B cell (primary cell): ENCODE measurements around the gene ADRA1B. TPM values are rescaled to one million over a fixed set of nuclear protein-coding genes. Genes with fewer than 3 reads are reported as not detected.

Experiments
- ATAC-seq: fragments of 200-7000 bp; cut with Tn5 transposase; one replicate; pipeline ENCODE4 v1.10.0; 2021; ENCODE audit warnings: low read depth, mild to moderate bottlenecking, moderate number of reproducible peaks, moderate library complexity
- CTCF ChIA-PET: fragments of 350-600 bp; sonication (Branson Sonifier 250); formaldehyde crosslinking; loops from one replicate; lab custom pipeline; 2021; ENCODE audit warnings: antibody characterized with exemption, inconsistent platforms; lab: Charles Lee
- POLR2A ChIA-PET: fragments of 350-600 bp; sonication (Branson Sonifier 250); formaldehyde crosslinking; loops from one replicate; lab custom pipeline; 2021; ENCODE audit warnings: antibody characterized with exemption; lab: Charles Lee
- DNase-seq: peaks from one replicate; pipeline ENCODE4 v3.0.0; 2013
- H2AFZ ChIP-seq: 2 replicates; pipeline ENCODE4 v1.6.1; 2012; ENCODE audit warnings: mild to moderate bottlenecking, low read depth, low read length; ENCODE audit not compliant: insufficient read depth, poor library complexity, severe bottlenecking
- H3K27ac ChIP-seq, 2 donors: 1 replicate in 1 of 2; 2 replicates in 1 of 2; pipeline ENCODE4 v1.5.1; 2012 to 2013; ENCODE audit warnings: low read length in 2 of 2, mild to moderate bottlenecking in 2 of 2, moderate library complexity in 1 of 2
- H3K27me3 ChIP-seq, 4 experiments: fragments of 200-600 bp in 1 of 4; sonication (generic) in 1 of 4; replicated peaks in 1 of 4; 1 replicate in 2 of 4; 2 replicates in 2 of 4; pipeline versions ENCODE4 v1.6.1 to v1.7.0; 2013 to 2016; ENCODE audit warnings: low read length in 3 of 4, mild to moderate bottlenecking in 2 of 4, mixed read lengths in 1 of 4, moderate library complexity in 1 of 4; ENCODE audit not compliant: insufficient read depth in 4 of 4, control insufficient read depth in 3 of 4; ENCODE audit errors: control extremely low read depth in 1 of 4
- H3K36me3 ChIP-seq, 2 experiments: replicated peaks in 1 of 2; 1 replicate in 1 of 2; 2 replicates in 1 of 2; pipeline versions ENCODE4 v1.6.1 to v1.7.1; 2013; ENCODE audit warnings: low read length in 1 of 2; ENCODE audit not compliant: insufficient read depth in 2 of 2, control insufficient read depth in 1 of 2; ENCODE audit errors: control extremely low read depth in 1 of 2, extremely low read depth in 1 of 2
- H3K4me1 ChIP-seq, 2 donors: fragments of 200-600 bp in 1 of 2; sonication (generic) in 1 of 2; 1 replicate in 1 of 2; 2 replicates in 1 of 2; pipeline versions ENCODE4 v1.5.1 to v1.6.1; 2013 to 2017; ENCODE audit warnings: low read length in 2 of 2; ENCODE audit not compliant: control insufficient read depth in 2 of 2, insufficient read depth in 2 of 2
- H3K4me2 ChIP-seq: replicated peaks from 2 replicates; pipeline ENCODE3; 2012; ENCODE audit warnings: mild to moderate bottlenecking, low read depth, low read length; ENCODE audit not compliant: poor library complexity, severe bottlenecking
- H3K4me3 ChIP-seq, 5 experiments: fragments of 200-600 bp in 1 of 5; sonication (generic) in 1 of 5; 1 replicate in 3 of 5; 2 replicates in 2 of 5; pipeline versions ENCODE4 v1.5.1 to v1.7.0; 2011 to 2016; ENCODE audit warnings: low read length in 4 of 5, mild to moderate bottlenecking in 4 of 5, low read depth in 2 of 5, control low read depth in 1 of 5, moderate library complexity in 1 of 5; ENCODE audit not compliant: insufficient read depth in 1 of 5; ENCODE audit errors: control extremely low read depth in 1 of 5, extremely low read depth in 1 of 5
- H3K79me2 ChIP-seq: fragments of 200-600 bp; sonication (generic); one replicate; pipeline ENCODE4 v1.6.0; 2016; ENCODE audit warnings: low read length; ENCODE audit not compliant: control insufficient read depth, insufficient read depth
- H3K9ac ChIP-seq: fragments of 200-600 bp; sonication (generic); 2 replicates; pipeline ENCODE4 v1.6.1; 2017; ENCODE audit warnings: mild to moderate bottlenecking, low read length, moderate library complexity
- H3K9me3 ChIP-seq, 3 donors: one replicate each; pipeline versions ENCODE4 v1.6.1 to v1.7.1; 2013; ENCODE audit warnings: low read length in 2 of 3; ENCODE audit not compliant: control insufficient read depth in 2 of 3, insufficient read depth in 1 of 3; ENCODE audit errors: control extremely low read depth in 1 of 3
- H4K20me1 ChIP-seq: 2 replicates; pipeline ENCODE4 v1.6.0; 2012; ENCODE audit warnings: mild to moderate bottlenecking, low read length; ENCODE audit not compliant: insufficient read depth, control insufficient read depth, poor library complexity, severe bottlenecking
- H3K27ac Mint-ChIP-seq: one replicate; pipeline ENCODE4 v1.8.0; 2021; ENCODE audit warnings: mixed read lengths
- H3K27me3 Mint-ChIP-seq: one replicate; pipeline ENCODE4 v1.8.0; 2021; ENCODE audit warnings: mixed read lengths
- H3K4me1 Mint-ChIP-seq: one replicate; pipeline ENCODE4 v1.8.0; 2021; ENCODE audit warnings: mixed read lengths
- H3K4me3 Mint-ChIP-seq: one replicate; pipeline ENCODE4 v1.8.0; 2021; ENCODE audit warnings: mixed read lengths
- H3K9me3 Mint-ChIP-seq: one replicate; pipeline ENCODE4 v1.8.0; 2022; ENCODE audit warnings: mixed read lengths; ENCODE audit not compliant: insufficient read depth
- CTCF ChIP-seq: fragments of 200-600 bp; IDR thresholded peaks from one replicate; pipeline ENCODE4 v1.8.0; 2022; ENCODE audit warnings: antibody characterized with exemption, mild to moderate bottlenecking
- EZH2 ChIP-seq: IDR thresholded peaks from 2 replicates; pipeline ENCODE4 v1.6.1; 2012; ENCODE audit warnings: borderline replicate concordance, low read depth, mild to moderate bottlenecking, moderate library complexity, low read length; ENCODE audit not compliant: insufficient read depth, poor library complexity, severe bottlenecking
- WGBS: methylation state at CpG from one replicate; pipeline ENCODE4 v1.1.5; 2013; ENCODE audit warnings: missing lambda C conversion rate; ENCODE audit not compliant: insufficient coverage; 5-methylcytosine and 5-hydroxymethylcytosine counted together
- intact Hi-C: fragments of 100-400 bp; cut with micrococcal nuclease; formaldehyde crosslinking; loops from one replicate; pipeline ENCODE4 v1.10.0; 2022
- polyA plus RNA-seq: library from polyadenylated mRNA; depleted of rRNA; stranded (reverse); fragments of >200 nt; gene quantifications from 2 replicates; pipeline ENCODE4 v1.2.3, GENCODE V29; 2012
- total RNA-seq, 2 donors: library from RNA; stranded (reverse); fragments of 120-200 nt in 1 of 2; gene quantifications; 1 replicate in 1 of 2; 2 replicates in 1 of 2; pipeline versions ENCODE4 v1.2.3 to v1.2.4, GENCODE V29; 2013 to 2022

ADRA1B gene
- total and polyA plus RNA-seq, 2 donors (not counting 1 experiment from before 2014, with no cell fraction given): 0.04 TPM; not detected in 1

DNA sequence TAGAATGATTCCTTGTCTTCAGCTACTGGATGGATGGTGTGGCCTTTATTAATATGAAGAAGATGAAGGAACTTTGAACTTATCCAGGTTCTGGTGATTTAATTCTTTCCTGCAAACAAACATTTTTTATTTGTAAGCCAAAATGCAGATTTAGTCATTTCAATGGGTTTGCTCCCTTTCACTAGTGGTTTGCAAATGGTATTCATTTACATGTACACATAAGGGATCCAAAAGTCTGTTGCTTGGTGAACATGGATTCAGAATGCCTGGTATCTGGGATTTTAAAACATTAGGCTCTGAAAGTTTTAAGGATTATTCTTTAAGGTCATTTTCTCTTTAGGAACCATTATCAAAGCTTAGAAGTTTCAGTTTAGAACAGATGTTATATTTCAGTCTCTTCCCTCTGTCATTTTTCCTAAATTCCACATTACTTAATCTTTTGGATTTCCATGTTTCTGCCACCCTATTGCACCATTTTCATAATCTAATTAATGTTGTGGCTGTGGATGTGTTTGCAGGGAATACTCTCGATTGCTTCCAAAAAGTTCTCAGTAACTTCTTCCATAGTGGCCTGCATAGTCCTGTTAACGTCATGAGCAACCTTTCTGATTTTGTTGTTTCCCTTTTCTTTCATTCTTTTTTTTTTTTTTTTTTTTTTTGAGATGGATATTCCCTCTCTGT, 102.8 kb downstream of the ADRA1B start:
- no peak overlapping the region for H3K4me2 ChIP-seq
- Mint-ChIP-seq H3K9me3 (no peaks in the 10 kb centered on the region), H3K27ac (no peak overlapping the region), H3K4me3 (no peak overlapping the region), H3K4me1 (peaks cover 5% of the 10 kb centered on the region), H3K27me3 (no peaks in the 10 kb centered on the region)
- H4K20me1 ChIP-seq: peaks cover 27% of the 10 kb centered on the region
- no peak for ATAC-seq
- ChIA-PET POLR2A (no interaction called here), CTCF (interaction anchor here (0.7 to 4.1 kb wide), 3 partner anchors 9 to 732 kb away, joined by 4 to 34 read pairs (median 6); partner anchors contain the start of gene TTC1)
- H3K27ac ChIP-seq: no peak overlapping the region
- intact Hi-C loops: no loop called here
- H3K79me2 ChIP-seq: peaks cover 35% of the 10 kb centered on the region
- H3K9ac ChIP-seq: no peak overlapping the region
- H3K9me3 ChIP-seq: no peaks in the 10 kb centered on the region
- H3K4me3 ChIP-seq: no peak overlapping the region
- TF ChIP-seq CTCF (no peak), EZH2 (no peak)
- no CpG with 5 or more reads among the region's 2 CpGs for WGBS
- no peak overlapping the region for H2AFZ ChIP-seq
- no peak for DNase-seq
- no peaks in the 10 kb centered on the region for H3K4me1 ChIP-seq
- peaks cover 10 to 28% of the 10 kb centered on the region in 2 experiments for H3K36me3 ChIP-seq
- H3K27me3 ChIP-seq: no peaks in the 10 kb centered on the region

DNA sequence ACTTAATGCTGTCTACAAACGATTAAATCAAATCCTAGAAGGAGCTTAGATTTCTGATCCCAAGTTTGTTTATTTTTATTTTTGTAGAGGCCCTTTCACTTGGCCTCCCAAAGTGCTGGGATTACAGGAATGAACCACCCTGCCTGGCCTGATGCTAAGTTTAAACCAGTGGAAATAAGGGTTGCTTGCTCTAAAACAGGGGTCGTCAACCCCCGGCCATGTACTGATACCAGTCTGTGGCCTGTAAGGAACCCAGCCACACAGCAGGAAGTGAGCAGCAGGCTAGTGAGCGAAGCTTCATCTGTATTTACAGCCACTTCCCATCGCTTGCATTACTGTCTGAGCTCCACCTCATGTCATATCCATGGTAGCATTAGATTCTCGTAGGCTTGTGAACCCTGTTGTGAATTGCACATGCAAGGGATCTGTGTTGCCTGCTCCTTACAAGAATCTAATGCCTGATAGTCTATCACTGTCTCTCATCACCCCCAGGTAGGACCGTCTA, 104.0 kb downstream of the ADRA1B start:
- no peak for DNase-seq
- H3K79me2 ChIP-seq: peaks cover 33% of the 10 kb centered on the region
- Mint-ChIP-seq H3K9me3 (no peaks in the 10 kb centered on the region), H3K27ac (no peak overlapping the region), H3K27me3 (no peaks in the 10 kb centered on the region), H3K4me1 (peaks cover 5% of the 10 kb centered on the region), H3K4me3 (no peak overlapping the region)
- ChIA-PET CTCF (interaction anchor here (0.9 to 6.4 kb wide), 5 partner anchors 10 to 371 kb away, joined by 4 to 140 read pairs (median 6); partner anchors contain the start of gene TTC1), POLR2A (interaction anchor here (0.6 kb wide), 1 partner anchor 10 kb away, joined by 7 read pairs; no protein-coding TSS in a partner anchor)
- H2AFZ ChIP-seq: no peak overlapping the region
- no peak overlapping the region for H3K27ac ChIP-seq
- H3K4me1 ChIP-seq: no peaks in the 10 kb centered on the region
- WGBS: 93% methylated on average over 5 of the region's 7 CpGs
- H3K9me3 ChIP-seq: no peaks in the 10 kb centered on the region
- no peak for ATAC-seq
- H3K4me3 ChIP-seq: no peak overlapping the region
- no peak overlapping the region for H3K4me2 ChIP-seq
- no peak for TF ChIP-seq EZH2
- TF ChIP-seq CTCF: no peak
- H3K36me3 ChIP-seq: peaks cover 12 to 28% of the 10 kb centered on the region in 2 experiments
- peaks cover 32% of the 10 kb centered on the region for H4K20me1 ChIP-seq
- H3K9ac ChIP-seq: no peak overlapping the region
- no peaks in the 10 kb centered on the region for H3K27me3 ChIP-seq
- intact Hi-C loops: loop anchor here (5.0 kb wide), 1 partner anchor 177 kb away; no protein-coding TSS in a partner anchor
